ENCODE measurements around the gene ISYNA1. TPM values are rescaled to one million over a fixed set of nuclear protein-coding genes. Genes with fewer than 3 reads are reported as not detected.

The ISYNA1 gene
- total RNA-seq, 4 donors from 2014 or later: 5.3 to 26.4 (median 14.0) TPM

DNA sequence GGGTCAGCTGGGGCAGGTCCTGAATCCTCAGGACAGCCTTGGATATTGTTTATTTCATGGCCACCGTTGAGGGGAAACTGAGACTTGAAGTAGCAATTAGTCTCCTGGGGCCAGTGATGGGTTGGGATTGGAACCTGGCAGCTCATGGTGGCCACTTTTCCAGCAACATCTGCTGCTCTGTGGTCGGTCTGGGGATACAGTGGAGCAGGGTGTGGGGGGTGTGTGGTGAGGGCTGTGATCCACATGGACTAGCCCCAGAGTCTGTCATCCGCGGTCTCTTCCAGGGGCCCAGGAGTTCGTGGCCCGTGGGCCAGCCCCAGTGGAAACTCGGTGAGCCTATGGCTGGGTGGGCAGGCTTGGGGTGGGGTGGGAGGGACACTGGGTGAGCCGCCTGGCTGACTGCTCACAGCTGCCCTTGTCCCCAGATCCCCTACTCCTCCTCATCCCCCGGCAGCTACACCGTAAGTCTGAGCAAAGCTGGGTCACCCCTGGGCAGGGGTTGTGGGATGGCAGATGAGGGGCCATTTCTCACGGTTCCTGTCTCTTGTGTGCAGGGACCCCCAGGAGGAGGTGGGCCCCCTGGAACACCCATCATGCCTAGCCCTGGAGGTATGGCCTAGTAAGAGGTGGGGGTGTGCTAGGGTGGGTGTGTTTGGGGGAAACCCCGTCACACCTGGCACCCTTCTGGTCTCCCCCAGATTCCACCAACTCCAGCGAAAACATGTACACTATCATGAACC lies 5.5 kb downstream of the ISYNA1 start:
- Histone ChIP-seq H3K27ac (peak overlapping the region in 3 of 4 donors; percentile 59 to 88 (median 71)), H3K36me3 (no peaks in the 10 kb centered on the region), H3K4me1 (peaks cover 0 to 47% (median 37%) of the 10 kb centered on the region in 4 donors), H3K27me3 (no peaks in the 10 kb centered on the region), H3K4me3 (peak overlapping the region in 3 of 4 donors; percentile 53 to 72 (median 58)), H3K9me3 (no peaks in the 10 kb centered on the region)
- no peak for TF ChIP-seq POLR2A (IDR thresholded peaks at IDR 0.05)
- TF ChIP-seq, protein P1, sequence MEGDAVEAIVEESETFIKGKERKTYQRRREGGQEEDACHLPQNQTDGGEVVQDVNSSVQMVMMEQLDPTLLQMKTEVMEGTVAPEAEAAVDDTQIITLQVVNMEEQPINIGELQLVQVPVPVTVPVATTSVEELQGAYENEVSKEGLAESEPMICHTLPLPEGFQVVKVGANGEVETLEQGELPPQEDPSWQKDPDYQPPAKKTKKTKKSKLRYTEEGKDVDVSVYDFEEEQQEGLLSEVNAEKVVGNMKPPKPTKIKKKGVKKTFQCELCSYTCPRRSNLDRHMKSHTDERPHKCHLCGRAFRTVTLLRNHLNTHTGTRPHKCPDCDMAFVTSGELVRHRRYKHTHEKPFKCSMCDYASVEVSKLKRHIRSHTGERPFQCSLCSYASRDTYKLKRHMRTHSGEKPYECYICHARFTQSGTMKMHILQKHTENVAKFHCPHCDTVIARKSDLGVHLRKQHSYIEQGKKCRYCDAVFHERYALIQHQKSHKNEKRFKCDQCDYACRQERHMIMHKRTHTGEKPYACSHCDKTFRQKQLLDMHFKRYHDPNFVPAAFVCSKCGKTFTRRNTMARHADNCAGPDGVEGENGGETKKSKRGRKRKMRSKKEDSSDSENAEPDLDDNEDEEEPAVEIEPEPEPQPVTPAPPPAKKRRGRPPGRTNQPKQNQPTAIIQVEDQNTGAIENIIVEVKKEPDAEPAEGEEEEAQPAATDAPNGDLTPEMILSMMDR (IDR thresholded peaks at IDR 0.05): no peak
- DNase-seq: no peak

DNA sequence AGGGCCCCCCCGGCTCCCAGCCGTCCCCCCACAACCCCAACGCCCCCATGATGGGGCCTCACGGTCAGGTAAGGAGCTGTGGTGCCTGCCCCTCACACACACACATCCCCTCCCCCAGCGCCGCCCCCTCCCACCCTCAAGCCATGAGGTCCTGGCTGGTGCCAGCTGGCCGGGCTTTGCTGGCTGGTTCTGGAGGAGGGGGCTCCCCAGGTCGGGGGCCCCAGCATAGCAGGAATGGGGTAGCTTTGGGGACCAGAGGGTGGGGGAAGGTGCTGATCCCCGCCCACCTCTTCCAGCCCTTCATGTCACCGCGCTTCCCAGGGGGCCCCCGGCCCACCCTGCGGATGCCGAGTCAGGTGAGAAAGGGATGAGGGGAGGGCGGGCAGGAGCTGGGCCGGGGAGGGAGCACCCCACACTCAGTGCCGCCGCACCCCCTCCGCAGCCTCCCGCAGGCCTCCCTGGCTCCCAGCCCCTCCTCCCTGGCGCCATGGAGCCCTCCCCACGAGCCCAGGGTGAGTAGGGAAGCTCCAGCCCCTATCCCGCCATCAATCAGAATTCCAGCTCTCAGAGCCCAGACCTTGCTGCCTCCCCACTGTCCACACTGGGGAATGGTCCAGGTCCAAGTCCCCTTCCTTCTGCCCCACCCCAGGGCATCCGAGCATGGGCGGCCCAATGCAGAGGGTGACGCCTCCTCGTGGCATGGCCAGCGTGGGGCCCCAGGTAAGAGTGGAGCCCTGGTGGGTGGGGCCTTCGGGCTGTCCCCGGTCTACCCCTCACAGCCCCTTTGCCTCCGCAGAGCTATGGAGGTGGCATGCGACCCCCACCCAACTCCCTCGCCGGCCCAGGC lies 6.4 kb downstream of the ISYNA1 start:
- DNase-seq: peak in 1 of 3 donors; percentile 47

DNA sequence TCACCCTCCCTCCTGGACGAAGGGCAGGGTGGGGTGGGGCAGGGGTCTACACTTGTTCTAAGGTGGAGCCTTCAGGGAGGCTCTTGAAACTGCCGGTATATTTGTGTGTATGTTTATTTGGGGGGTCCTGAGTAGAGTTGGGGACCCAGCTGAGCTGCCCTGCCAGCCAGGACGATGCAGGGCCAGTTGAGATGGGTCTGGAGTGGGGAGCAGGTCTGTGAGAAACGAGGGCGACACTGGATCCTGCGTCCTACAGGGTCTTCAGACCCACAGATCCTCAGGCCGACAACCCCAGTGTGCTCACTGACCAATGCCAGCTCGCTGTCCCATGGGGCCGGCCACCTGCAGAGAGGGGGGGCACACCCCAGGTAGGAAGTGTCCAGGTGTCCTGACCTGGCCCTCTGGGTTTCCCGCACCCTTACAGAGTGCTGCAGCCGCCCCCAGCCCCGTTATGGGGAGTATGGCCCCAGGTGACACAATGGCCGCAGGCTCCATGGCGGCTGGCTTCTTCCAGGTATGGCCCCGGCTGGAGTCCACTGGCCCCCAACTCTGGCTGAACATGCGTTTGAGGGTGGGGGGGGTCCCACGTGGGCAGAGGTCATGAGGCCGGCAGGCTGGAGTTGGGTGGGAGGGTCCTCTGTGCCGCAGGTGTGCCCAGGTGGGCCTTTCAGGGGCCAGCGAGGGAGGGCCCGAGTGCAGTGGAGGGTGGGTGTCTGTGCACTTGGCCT lies 7.4 kb downstream of the ISYNA1 start:
- H3K27ac ChIP-seq: peak overlapping the region in 1 of 4 donors; percentile 83
- peak in 1 of 3 donors; percentile 48 for DNase-seq
- no peak overlapping the region for H3K4me3 ChIP-seq
- H3K27me3 ChIP-seq: no peaks in the 10 kb centered on the region
- peaks cover 0 to 47% (median 31%) of the 10 kb centered on the region in 4 donors for H3K4me1 ChIP-seq
- no peaks in the 10 kb centered on the region for H3K36me3 ChIP-seq
- H3K9me3 ChIP-seq: no peaks in the 10 kb centered on the region
- TF ChIP-seq POLR2A (IDR thresholded peaks at IDR 0.05): no peak
- TF ChIP-seq, protein P1 (IDR thresholded peaks at IDR 0.05): no peak

More for the DNA sequence above, 6.4 kb downstream of the ISYNA1 start:
- Histone ChIP-seq H3K27ac (no peak overlapping the region), H3K4me3 (no peak overlapping the region), H3K4me1 (peaks cover 0 to 42% (median 32%) of the 10 kb centered on the region in 4 donors), H3K36me3 (no peaks in the 10 kb centered on the region), H3K9me3 (no peaks in the 10 kb centered on the region), H3K27me3 (no peaks in the 10 kb centered on the region)
- TF ChIP-seq, protein P1 (IDR thresholded peaks at IDR 0.05): no peak
- TF ChIP-seq POLR2A (IDR thresholded peaks at IDR 0.05): no peak

DNA sequence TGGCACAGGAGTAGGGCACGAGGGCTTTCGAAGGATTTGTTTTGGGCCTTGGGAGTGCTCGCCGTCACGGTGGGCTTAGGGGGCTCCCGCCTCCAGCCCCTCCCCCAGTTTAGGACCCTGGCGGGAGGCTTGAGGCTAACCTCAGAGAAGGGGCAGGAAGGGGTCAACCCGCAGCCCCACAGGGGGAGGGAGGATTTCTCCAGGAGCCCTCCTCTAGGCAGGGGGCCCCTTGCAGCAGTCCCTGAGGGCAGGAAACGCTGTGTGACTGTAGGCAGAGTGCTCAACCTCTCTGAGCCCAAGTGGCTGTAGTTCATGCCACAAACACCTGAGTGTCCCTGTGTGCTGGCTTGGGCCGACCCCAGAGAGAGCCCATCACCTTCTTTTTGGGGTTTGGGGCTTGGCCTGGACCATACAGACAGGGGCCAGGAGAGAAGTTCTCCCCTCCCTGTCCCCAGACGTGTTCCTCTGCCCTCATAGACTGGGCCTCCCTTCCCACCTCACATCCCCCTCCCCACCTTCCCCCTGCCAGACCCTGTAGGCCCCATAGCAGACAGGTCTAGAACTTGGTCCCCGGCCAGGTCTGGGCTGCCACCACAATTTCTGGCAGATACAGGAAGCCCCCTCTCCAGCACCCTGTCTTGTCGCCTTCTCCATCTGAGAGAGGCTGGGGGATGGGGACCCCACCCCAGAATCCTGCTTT lies 8.1 kb downstream of the ISYNA1 start:
- peak overlapping the region; percentile 63 to 86 (median 77) for H3K27ac ChIP-seq
- peaks cover 0 to 48% (median 31%) of the 10 kb centered on the region in 4 donors for H3K4me1 ChIP-seq
- no peaks in the 10 kb centered on the region for H3K9me3 ChIP-seq
- no peaks in the 10 kb centered on the region for H3K27me3 ChIP-seq
- H3K4me3 ChIP-seq: peak overlapping the region in 3 of 4 donors; percentile 33 to 69 (median 56)
- H3K36me3 ChIP-seq: no peaks in the 10 kb centered on the region
- peak in 1 of 3 donors; percentile 47 for DNase-seq
- TF ChIP-seq, protein P1 (IDR thresholded peaks at IDR 0.05): no peak
- no peak for TF ChIP-seq POLR2A (IDR thresholded peaks at IDR 0.05)

Data from Peyer's patch (tissue), 4 donors.